Melanocyte of skin (primary cell): ENCODE results near the gene BPNT1. TPM values are rescaled to one million over a fixed set of nuclear protein-coding genes. Genes with fewer than 3 reads are reported as not detected.

Experiments
- small RNA-seq, 2 donors: library from RNA; depleted of rRNA; stranded (forward); fragments of <200 nt; gene quantifications; one replicate each; pipeline ENCODE3, GENCODE V24; 2012
- total RNA-seq, 2 donors: library from RNA; depleted of rRNA; stranded (reverse); fragments of >200 nt; gene quantifications; 2 replicates each; pipeline ENCODE4 v1.2.3, GENCODE V29; 2012

The BPNT1 gene
- total RNA-seq = 10 to 100 TPM; 26.5 to 37.0 TPM

DNA sequence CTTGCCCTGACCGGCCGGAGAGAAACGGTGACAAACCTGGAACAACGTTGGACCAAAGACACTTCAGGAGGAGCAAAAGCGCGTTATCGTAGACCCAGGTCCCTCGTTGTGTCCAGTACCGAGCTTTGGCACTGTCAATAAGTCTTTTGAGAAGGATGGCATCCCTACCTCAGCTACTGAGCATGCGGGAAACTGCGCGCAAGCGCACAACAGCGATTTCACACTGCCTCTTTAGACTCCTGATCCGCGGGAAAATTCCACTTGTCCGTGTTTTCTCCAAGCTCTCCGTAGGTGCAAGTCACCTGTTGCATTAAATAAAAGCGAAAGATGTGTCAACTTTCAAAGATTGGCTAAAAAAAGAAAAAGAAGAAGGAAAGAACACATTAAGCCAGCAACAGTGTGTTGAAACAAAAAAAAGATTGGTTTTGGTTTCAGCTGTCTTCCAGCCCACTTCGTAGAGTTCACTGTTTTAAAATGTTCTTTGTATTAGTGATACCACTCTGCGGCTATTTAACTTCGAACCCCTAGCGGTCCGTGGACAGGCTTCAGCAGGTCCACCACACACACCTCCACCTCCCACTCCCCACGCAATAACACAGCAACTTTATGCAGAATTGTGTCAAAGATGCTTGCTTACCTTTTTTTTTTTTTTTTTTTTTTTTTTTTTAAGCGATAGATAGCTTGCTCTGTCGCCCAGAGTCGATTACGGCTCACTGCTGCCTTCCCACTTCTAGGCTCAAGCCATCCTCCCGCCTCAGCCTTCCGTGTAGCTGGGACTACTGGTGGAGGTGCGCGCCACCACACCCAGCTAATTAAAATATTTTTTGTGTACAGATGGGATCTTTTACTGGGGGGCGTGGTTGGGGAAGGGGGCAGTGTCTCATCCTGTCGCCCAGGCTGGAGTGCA, at the start of gene BPNT1:
BPNT1 (minus strand) TSS at position 139 of the 907 bp plus-strand sequence. CDS start 9,942 bp downstream, outside the sequence.

GRCh38 chr1:220094016-220094911, 4.7 kb upstream of the BPNT1 start, which contains the start of gene IARS2:
IARS2 (plus strand) TSS chr1:220094132; CDS start chr1:220094217, 85 bp downstream.

DNA sequence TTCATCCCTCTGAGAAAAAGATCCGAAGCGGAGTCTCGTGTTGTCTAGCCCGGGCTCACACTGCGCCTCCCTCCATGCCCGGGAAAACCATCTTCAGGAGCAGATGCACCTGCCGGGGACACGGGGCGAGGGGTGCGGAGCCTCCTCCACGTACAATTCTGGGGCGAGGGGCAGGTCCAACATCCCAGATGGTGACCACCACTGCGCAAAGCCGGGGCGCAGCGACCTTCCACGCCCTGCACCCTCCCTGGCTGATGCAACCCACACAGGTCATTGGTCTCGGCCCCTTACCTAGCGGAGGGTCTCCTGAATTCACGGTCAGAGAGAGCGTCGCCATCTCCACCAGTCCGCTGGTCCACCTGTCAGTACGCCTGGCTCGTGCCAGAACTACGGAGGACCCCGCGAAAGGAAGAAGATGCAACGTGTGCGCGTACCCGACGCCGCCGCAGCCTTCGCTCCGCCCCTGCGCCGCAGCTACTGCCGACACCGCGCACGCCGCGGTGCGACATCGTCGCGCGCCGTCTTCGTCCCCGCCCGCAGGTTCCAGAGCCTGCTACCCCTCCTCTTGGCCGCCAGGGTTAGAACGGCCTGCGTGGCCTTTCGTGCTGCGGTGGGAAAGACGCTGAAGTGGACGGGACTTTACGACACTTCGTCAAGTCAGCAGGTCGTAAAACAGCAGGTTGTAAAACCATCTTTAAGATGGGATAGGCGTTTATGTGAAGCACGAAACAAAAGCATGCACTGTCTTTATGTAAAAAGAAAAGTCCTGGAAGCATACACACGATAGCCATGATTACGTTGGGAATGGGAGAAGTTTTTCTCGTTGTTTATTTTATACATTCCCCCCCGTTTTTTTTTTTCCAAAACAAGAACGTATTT, 43.3 kb downstream of the BPNT1 start, which contains the start of gene EPRS1:
EPRS1 (minus strand) TSS at position 454 of the 879 bp plus-strand sequence; CDS start at position 337, 117 bp downstream.

Small RNA genes within 50 kb of the gene (small RNA-seq; reads per million reads assigned to genes)
- gene MIR194-1 = 0.26 to 0.52 reads per million in 2 donors
- 0.43 to 1.8 reads per million in 2 donors for gene MIR215

Other genes starting within 250 kb of the BPNT1 start
- gene SLC30A10, start 161.2 kb downstream of the BPNT1 start, total RNA-seq = under 1 TPM in 1 of 2 donors, not detected in 1; 0.67 TPM
- 10 to 100 TPM; 60.2 to 85.3 TPM for gene EPRS1, start 43.3 kb downstream of the BPNT1 start, total RNA-seq
- gene IARS2, start 4.3 kb upstream of the BPNT1 start, total RNA-seq = 100 to 1,000 TPM in 1 of 2 donors, 10 to 100 TPM in 1; 74.0 to 109 TPM
- gene RAB3GAP2, start 182.7 kb upstream of the BPNT1 start, total RNA-seq = 10 to 100 TPM; 33.6 to 34.1 TPM